Suppressor macrophage treated with lipopolysaccharide for 1 hour (primary cell): ENCODE results near the gene DSPP.
A peak's percentile ranks its signal among the peaks of the same experiment; 100 is the strongest.

ENCODE experiments used
- DNase-seq, 3 donors: peaks; one replicate each; pipeline ENCODE4 v3.0.0-alpha.2; 2020 to 2022

The DSPP gene

DNA sequence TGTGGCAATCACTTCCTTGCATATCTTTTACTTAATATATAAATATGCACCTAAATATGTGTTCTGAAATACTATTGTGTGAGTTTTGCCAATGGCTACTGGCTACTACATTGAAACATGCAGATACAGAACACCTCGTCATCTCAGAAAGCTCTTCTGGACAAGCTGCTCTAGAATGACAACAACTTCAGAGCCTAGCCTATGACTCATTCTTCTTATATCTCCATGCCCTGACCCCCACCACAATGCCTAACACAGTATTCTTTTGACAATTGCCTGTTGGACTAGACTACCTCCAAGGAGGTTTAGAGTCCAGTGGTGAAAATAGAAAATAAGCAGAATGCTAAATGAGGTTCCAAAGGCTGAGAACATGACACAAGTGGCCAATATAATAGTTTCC, 24.1 kb downstream of the DSPP start:
- DNase-seq: no peak

DNA sequence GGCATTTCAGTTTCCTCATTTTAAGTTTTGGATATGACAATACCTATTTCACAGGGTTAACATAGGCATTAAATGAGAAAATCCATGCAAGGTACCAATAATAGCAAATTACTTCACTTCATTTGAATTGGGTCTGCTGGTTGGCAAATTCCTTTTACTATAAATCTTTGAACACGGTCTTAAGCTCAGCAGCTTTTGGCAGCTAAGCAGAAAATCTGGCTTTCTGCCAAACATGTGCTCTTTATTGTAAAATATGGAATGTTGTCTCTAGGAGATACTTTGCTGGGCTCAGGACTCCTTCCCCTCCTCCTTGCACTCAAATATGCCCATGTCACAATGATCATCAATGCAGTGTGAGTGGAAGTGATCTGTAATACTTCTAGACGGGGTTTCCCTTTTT, 24.9 kb downstream of the DSPP start:
- DNase-seq: peak in 2 of 3 donors; percentile 1 to 2

DNA sequence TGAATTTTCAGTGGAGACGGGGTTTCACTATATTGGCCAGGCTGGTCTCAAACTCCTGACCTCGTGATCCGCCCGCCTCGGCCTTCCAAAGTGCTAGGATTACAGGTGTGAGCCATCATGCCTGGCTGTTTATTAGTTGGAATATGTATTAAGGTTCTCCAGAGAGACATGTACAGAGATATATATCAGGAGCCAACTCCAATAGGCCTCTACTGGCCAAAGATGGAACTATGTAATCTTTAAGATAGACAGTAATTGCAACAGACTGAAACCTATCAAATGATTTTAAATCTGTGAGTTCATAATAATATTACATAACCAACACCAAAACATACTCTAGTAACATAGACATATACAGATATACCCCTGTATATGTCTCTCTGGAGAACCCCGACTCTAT, 36.0 kb downstream of the DSPP start:
- no peak for DNase-seq

DNA sequence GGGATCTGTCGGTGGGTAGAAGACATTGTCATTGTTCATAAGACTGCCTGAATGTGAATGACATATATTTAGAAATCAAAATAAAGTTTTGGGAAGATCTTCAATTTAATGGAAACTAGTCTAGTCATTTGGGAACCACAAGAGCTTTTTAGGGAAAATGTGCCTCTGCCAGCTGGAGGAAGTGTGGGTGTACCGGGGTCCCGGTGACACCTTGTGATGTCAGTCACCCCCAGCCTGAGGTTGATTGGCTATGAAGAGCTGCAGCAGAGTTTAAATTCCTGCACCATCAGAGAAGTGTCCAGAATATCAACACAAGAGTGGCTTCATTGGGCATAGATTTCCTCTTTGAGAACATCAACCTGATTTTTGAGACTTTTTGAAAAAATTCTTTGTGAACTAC, 41.7 kb downstream of the DSPP start, which contains the start of gene DMP1:
TSS of gene DMP1 (plus strand) at position 301 of the 400 bp plus-strand sequence. CDS start 6,213 bp downstream, outside the sequence.
- DNase-seq: no peak

DNA sequence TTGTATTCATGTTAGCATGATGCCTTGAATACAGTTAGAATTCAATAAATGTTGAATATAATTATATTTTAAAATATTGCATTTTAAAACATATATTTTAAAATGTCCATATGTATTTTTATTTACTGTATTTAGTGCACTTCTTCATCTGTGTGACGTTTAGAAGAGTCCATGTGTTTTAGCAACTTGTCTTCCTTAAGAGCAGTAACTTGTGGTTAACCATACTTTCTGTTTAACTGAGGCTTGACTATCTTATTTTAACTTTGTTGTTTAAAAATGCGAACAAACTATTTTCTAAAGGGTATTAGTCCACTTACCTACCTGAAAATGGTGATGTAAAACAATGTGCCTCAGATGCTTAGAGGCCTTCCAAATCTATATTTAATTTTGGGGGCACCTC, 42.6 kb downstream of the DSPP start:
- DNase-seq: no peak

DNA sequence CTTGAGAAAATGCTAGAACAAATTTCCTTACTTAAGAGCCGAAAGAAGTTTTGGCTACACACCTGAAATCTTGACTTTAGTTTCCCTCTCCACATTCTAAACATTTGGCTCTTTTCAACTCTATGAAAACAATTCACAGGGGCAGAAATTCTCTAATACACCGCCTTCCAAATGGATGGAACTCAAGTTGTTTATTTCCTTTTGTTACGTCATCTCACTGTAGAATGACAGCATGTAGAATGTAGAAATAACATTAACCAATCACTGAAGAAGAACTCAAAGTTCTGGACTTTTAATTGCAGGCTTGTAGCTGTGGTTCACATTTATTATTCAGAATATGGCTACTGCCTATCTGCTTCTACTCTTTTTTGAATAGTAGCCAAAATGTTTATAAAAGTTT, 43.6 kb downstream of the DSPP start:
- no peak for DNase-seq

DNA sequence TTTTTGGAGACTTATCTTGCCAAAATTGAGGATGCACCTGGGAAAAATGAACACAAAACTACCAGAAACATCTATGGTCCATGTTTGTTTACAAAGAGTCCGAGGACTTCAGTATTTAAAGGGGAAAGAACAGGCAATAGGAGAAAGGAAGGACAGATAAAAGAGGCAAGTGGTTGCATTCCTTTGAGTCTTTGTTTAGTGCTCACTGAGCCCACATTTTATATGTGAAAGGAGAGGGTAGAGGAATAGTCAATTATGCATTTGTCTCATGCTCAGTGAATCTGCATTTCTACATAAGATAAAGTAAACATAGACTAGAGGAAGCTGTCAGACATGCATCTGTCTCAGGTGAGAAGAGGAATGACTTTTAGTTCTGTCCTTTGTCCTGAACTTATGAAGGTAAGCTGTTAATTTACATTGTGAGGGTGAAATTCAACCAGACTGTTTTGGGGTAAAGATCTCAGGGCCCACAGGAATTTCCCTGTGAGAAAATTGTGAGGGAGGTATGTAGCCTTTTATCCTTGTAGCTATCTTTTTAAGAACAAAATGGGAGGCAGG, 46.2 kb downstream of the DSPP start:
- DNase-seq: no peak

DNA sequence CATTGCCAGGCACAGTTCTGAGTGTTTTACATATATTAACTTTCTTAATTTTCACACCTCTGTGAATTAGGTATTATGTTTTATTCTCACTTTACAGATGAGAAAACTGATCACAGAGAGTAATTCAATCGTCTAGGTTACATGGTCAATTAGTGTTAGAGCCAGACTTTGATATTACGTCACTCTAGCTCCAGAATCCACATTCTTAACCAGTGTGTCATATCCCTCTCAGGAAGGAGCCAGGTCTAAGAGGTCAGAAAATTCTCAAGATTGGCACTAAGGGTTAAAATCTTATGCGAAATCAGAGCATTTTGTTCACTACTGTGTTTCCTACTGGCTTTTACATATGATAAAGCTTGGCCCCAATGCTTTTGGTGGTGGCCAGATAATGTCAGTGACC, 49.2 kb downstream of the DSPP start:
- DNase-seq: no peak

DNA sequence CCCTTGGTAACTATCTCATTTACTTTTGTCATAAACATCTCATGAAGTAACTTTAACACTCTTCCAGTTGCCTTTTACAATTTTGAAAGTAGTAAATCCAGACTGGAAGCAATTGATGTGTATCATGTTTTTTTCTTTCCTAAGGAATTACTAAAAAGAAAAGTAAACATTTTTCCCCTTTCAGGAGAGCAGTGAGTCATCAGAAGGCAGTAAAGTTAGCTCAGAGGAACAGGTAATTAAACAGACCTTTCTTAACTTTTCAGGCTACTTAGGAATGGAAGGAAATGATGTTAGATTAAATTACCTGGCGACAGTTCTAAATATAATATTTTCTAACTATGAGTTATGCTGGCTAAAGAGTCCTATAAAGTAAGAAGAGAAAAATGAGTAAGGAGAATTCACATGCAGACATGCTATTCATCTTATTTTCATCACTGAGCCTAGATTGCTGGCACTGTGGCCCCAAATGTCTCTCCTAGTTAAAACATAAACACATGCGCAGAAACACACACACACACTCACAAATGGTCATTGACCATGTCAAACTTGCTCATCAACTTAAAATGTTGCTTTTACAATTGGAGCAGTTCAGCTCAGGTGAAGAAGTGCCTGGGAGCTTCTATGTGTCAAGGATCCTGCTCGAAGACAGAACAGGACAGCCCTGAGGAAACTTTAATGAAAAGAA, 51.1 kb downstream of the DSPP start:
- no peak for DNase-seq

DNA sequence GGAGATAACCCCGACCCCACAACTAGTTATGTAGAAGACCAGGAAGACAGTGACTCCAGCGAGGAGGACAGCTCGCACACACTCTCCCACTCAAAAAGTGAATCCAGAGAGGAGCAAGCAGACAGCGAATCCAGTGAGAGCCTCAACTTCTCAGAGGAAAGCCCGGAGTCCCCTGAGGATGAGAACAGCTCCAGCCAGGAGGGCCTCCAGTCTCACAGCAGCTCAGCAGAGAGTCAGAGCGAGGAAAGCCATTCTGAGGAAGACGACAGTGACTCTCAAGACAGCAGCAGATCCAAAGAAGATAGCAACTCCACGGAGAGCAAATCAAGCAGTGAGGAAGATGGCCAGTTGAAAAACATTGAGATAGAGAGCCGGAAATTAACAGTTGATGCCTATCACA, 54.5 kb downstream of the DSPP start:
- DNase-seq: no peak
